LoVo (cell line): ENCODE data around the gene SPRY1.
A peak's percentile ranks its signal among the peaks of the same experiment; 100 is the strongest.

Experiments
- DNase-seq: peaks from one replicate; pipeline ENCODE4 v3.0.0-alpha.2; 2016; ENCODE audit warnings: low spot score

The SPRY1 gene

DNA sequence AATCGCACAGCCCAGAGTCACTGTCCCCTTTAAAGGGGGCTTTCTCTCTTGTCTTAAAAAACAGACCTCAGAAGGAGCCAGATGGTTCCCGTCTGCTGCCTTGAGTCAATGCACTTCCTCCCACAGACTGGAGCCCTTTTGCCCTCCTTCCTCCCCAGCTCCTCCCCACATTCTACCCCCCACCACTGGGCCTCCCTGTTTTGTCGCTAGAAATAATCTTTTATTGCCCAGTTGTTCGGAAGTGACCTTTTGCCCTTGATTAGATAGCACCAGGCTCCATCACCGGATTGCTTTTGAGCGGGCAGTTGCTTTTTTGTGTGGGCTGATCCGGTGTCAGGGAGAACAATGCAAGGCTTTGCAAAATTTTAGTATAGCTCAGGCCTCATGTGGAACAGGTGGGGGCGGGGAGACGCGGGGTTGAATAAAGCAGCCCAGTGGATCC, 47.7 kb downstream of the SPRY1 start:
- DNase-seq, result no peak

DNA sequence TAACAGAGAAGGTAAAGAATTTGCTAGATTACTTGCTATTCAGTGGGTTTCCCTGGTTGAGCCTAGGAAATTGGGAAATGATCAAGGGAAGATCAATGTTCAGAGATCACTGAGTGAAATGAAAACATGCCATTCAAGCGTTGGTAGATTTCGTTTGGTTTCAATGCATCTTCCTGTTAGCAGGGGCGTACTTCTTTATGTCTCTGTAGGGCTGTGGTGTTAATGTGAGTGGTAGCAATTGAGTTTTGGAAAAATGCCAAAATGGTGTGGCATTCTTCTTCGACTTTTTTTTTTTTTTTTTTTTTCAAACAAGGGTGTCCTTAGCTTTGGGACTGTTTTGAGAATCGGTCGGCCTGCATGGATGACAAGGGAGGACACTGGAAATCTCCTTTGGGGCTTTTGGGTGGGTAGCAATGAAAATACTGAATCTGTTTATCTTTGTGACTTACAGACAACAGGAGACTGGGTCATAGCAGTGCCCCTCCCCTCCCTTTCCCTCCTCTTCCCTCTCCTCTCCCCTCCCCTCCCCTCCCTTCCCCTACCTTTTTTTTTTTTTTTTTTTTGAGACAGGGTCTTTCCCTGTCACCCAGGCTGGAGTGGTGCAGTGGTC, 50.4 kb downstream of the SPRY1 start:
- peak; percentile 21 for DNase-seq

DNA sequence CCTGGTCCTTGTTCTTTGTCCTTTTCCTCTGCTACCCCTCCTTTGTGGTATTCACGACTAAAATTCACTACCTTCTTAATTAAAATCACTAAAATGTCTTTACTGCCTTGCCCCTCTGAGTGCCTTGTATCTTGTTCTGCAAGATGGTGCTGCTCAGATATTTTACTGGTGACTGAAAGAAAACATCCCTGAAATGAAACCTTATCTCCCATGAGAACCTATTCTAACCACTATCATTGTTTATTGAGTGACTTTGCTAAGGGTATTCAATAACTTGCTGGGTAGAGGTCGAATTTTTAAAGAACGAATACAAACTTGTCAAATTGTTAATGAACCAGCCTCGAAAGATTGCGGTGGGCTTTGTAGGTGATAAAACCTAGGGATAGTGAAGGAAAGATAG, 52.8 kb downstream of the SPRY1 start:
- DNase-seq, result no peak

DNA sequence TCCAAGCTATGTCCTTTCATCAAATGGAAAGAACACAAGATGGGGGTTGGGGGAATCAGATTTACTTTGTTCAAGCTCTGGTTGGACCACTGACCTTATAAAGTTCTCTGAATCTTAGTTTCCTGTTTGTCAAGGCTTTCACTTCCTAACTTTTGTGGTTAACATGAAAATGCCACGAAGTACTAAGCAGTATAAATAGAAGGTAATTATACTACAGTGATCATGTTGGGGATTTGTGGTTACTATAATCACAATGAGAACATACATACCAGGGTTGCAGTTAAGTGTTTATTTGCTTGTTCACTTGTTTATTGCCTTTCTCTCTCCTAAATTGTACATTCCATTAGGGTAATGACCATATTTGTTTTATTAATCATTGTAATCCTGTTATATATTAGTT, 53.2 kb downstream of the SPRY1 start:
- DNase-seq, result peak; percentile 53

DNA sequence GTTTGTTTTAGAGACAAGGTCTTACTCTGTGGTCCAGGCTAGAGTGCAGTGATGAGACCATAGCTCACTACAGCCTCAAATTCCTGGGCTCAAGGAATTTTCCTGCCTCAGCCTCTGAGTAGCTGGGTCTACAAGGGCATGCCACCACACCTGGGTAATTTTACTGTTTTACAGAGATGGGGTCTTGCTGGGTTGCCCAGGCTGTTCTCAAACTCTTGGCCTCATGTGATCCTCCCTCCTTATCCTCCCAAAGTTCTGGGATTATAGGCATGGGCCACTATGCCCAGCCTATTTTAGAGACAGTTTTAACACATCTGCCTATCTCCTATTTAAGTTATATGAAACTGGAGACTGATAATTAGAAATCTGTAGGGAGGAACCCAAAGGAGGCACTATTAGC, 53.8 kb downstream of the SPRY1 start:
- DNase-seq, result no peak

DNA sequence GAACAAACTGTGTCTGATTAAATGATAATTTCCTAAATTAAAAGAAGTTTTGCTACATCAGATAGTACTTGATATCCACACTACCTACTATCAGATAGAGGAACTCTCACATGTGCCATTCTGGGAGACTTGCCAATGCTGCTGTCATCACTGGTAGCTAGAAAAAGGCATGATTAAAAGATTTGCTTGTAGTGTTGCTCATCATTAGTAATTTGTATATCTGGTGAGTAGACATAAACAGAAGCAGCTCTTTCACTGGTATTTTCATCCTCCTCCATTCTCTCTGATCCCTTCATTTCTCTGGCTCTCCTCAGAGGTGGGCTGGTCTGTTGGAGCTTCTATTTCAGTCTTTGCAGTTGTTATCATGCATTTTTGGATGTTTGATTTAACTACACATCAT, 56.0 kb downstream of the SPRY1 start:
- DNase-seq, result peak; percentile 15

DNA sequence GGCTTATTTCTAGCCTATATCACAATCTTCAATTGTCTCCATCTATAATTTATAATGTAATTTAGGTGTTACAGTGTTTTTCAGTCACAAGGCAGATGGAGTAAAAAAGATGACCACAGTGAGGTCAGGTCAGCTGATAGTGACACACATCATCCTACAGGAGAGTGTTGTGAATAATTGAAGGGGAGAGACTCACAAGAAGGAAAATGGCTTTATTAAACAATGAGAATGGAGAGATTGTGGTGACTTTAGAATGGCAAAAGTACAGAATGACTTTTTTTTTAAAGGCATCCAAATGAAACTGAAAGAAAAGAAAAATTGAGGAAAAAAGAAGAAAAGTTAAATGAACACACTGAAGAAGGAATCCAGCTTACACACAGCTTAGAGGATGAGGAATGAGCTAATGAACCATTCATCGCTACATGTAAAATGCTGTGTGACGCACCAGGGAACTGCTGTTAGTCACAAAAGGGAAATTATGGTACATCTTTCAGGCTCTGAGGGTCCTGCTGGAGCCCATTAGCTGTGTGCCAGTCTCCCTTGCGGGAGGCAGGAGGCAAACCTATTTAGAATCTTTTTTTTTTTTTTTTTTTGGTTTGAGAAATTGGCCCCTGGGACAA, 56.6 kb downstream of the SPRY1 start:
- DNase-seq, result no peak
